GM19467 (cell line): ENCODE measurements around the gene CBX2.

Experiments
- ATAC-seq: cut with Tn5 transposase; IDR thresholded peaks from one replicate; pipeline ENCODE4 v1.9.1; 2021; ENCODE audit warnings: mild to moderate bottlenecking, moderate library complexity; ENCODE audit not compliant: unreplicated experiment

The CBX2 gene

GRCh38 chr17:79811011-79811867, 33.3 kb downstream of the CBX2 start:
- no peak for ATAC-seq

DNA sequence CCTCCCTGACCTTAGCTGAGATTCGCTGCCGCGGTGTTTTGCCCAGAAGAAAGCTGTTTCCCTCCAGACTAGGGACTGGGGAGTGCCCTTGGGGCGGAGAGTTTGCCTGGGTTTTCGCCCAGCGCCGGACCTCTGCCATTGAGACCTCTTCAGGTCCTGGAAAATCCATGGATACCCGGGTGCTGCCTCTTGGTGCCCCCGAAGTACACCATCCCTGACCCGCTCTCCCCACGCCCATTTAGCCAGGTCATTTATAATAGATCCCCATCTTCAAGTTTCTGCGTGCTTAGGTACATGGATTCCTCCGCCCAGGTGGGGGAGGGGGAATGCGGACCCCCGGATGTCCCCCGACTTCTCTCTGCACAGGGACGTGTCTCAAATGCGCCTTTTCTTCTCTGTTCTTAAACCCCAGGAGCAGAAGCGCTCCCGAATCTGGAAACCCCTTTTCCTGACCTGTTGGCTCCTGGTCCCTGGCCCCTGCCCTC, 34.0 kb downstream of the CBX2 start:
- ATAC-seq = no peak

DNA sequence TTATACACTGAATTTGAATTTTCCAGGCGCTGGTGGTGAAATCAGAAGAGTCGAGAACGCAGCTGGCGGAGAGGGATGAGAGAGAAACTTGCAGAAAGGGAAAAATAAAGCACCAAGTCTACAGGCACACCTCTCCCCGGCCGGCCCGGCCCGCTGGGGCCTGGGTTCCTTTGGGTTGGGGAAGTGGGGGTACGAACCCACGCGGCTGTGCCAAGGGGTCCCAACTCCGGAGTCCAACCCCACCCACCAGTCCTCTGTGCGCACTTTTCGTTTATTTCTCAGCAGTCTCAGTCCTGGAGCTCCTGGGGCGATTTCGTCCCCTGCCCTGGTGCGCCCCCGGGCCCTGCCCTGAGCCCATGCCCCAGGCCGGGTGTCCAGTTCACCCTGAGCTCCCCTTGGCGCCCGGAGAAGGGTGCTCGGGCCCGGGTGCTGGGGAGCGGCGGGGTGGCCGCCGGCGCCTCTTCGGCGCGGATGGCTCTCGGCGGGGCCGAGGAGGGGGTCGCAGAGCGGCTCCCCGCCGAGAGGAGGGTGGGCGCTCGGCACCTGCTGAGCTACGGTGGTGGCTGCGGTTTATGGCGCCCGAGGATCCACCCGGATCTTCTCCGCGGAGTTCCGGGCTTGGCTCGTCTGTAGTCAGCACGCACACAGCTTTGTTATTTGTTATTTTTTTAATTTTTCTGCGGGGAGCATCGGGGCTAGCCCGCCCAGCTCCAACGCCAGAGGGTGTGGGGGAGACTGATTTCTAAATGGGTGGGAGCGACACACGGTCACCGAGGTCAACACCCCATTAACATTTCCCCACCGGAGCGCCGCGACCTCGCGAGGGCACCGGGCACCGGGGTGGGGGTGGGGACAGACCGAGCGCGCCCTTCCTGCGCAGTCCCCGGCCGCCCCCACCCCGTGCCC, 34.7 kb downstream of the CBX2 start:
- no peak for ATAC-seq

DNA sequence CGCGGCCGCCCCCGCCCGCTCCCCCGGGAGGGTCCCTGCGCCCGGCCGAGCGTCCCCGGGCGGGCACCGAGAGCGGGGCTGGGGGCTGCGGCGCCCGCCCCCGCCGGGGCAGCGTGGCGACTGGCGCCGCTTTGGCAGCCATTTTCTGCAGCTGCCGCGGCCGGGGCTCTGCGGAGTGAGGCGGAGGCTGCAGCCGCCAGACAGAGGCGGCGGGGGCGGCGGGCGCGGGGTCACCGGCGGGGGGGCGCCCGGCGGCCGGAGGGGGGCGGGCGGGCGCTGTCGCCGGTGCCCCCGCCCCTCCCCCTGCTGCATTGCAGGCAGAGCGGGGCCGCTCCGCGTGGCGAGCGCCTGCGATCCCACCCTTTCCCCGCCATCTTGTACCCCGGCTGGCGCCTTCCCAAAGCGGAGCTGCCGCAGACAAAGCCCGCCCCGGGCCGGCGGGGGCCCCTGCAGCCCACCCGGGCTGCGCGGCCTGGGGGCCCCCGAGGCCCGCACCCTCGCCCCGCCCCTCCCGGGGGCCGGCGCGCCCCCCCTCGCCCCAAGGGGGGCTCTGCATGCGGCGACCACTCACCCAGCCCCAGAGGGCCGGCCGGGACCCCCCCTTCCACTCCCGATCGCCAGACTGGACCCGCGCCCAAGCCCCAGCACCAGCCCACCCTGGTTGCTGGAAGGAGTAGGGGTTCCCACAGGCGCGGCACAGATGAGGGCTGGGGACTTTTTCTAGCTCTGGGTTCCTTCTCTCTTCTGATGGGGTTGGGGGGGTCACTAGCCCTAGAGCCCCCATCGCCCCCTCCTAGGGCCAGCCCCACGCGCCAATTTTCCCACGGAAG, 35.6 kb downstream of the CBX2 start:
- no peak for ATAC-seq

- ATAC-seq = no peak
Measured at GRCh38 chr17:79814127-79814973, 36.4 kb downstream of the CBX2 start.

DNA sequence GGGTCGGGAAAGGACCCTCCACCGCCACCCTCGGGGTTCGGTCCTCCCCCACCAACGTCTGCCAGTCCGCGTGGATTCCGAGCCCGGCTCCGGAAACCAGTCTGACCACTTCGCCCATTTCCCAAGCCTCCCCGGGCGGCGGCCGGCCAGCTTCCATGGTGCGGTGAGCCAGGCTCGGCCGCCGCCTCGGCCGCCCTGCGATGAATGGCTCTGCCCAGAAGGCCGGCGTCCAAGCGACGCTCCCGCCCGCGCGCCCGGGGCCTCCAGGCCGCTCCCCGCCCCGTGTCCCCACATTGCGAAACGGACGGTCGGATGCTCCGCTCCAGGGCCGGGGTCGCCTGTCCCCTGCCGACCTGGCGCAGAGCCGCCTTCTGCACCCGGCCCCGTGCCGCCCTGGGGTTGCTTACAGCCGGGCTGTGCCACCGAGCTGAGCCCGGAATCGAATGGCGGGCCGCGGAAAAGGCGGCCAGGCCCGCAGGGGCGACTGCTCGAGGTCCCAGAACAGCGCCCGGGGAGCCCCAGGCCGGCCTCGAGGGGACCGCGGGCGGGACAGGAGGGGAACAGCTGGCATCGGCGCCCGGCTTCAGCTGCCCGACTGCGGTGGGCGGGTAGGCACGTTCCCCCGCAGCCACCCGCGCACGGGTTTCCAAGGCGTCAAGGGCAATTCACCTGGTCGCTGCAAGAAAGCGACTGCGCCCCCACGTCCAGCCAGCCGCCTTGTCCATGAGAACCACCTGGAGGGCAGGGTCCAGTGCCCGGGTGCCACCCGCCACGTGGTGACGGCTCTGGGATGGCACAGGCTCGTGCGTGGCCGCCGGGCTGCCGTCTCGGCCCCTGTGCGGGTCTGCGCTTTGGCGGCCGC, 37.3 kb downstream of the CBX2 start:
- ATAC-seq = no peak

DNA sequence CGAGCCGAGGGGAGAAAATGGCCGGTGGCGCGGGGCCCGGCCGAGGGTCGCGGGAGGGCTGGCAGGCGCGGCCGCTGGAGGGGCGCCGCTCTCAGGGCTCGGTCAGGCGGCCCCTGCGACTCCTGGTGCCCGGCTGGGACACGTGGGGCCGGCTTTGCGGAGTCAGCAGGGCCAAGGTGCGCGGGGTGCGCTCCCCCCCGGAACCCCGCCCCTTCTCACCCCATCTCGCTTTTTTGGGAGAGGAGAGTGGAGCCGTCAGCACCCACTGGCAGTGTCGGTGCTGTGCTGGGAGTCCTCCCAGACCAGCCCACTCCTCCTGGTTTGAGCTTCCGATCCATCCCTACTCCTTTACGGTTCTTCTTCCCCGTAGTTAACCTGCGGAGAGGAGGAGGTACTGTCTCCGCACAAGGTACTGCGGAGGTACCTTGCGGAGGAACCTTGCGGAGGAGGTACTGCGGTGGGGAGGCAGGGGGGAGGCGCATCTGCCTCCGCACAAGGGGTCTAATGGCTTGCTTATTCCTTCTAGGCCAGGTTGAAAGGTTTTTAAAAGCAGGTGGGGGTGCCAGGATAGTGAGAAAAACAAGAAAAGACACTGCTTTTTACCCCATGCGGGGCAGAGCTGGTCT, 38.0 kb downstream of the CBX2 start:
- ATAC-seq = no peak

GRCh38 chr17:79818026-79818758, 40.2 kb downstream of the CBX2 start:
- ATAC-seq = no peak

GRCh38 chr17:79819085-79819484, 41.1 kb downstream of the CBX2 start:
- no peak for ATAC-seq

DNA sequence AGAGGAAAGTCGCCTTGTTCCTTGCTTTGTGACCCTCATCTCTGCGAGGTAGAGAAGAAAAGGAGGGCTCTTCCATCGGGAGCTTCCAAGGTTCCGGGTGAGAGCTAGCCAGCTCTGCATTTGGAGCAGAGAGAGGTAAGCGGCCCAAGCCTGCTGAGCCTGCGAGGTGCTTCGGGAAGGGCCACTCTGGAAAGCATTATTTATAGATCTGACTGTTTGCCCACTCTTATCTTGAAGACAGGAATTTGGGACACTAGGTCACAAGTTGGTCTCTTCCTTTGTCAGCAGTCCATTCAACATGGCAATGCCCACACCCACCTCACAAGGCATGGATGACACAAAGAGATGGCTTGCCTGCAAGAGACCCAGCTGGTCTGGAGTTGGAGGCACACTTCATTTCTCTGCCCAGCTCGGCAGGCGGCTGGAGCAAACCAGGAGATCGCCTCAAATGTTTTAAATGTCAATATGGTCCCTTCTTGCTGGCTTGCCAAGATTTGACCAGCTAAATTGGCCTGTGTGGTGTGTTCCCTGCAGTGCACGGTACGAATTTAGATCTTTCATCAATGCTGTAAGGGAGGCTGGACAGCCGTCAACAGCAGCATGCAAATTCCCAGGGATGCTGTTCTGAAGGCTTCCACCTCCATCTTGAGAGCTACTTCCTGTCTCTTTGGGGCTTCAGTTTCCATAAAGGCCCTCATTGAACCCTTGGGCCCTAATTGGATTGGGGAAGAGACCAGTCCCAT, 41.8 kb downstream of the CBX2 start:
- no peak for ATAC-seq

DNA sequence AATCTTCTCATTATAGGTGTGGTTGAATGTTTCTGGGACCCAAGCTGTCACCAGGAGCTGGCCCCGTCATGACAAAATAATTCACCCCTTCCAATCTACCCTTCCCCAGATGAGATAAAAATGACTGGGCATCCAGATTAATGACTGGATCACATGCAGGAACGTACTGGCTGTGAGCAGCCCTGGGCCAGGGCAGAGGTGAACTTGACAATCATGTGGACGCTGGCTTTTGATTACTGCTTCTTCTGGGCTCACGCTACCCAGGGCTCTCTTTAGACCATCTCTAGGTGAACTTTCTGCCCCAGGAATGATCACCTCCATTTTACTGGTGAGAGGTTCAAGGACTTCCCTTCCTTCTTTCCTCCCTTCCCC, 43.0 kb downstream of the CBX2 start:
- ATAC-seq = no peak

- no peak for ATAC-seq
Measured at GRCh38 chr17:79821331-79822095, 43.6 kb downstream of the CBX2 start.

- no peak for ATAC-seq
Measured at GRCh38 chr17:79822583-79823124, 44.7 kb downstream of the CBX2 start.

DNA sequence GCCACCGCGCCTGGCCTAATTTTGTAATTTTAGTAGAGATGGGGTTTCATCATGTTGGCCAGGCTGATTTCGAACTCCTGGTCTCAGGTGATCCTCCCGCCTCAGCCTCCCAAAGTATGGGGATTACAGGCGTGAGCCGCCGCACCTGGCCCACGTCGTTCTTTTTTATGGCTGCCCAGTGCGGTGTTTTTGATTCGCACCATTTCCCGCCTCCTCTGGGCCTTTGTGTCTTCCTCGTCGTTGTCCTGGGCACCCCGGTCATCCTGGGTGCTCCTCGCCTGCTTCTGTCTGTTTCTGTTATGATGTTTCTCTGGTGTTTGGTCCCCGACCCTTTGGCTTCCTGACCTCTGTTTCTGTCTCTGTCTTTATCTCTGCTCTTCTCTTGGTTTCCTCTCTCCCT, 46.3 kb downstream of the CBX2 start:
- no peak for ATAC-seq

DNA sequence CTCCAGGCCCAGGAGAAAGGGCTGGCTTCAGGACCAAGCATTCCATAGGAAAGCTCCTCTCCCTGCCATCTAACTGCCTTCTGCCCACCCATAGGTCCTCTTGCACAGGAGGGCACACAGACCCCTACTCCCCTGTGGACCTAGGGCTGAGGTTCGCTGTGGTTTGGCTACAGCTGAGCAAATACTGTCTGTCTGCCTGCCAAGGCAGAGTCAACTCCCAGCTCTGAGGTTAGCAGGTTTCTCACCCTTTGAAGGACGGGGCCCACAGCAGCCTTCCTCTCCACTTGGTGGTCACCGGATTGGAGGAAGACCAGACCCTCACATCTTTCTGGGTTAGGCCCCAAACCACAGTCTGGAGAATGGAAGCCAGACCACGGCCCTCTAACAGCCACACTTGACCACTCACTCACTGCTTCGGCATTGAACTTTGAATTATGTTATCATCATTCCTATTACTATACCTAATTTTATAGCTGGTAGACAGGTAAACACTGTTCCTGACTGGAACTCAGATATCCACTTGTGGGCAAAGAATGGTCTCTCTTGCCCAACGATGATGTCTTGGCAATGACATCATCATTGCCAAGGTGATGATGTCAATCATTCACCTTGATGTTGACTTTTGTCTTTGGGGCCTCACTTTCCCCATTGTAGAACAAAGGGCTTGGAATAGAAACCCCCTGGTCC, 47.1 kb downstream of the CBX2 start:
- ATAC-seq = no peak

GRCh38 chr17:79825580-79825921, 47.6 kb downstream of the CBX2 start:
- no peak for ATAC-seq
